Trophoblast cell (in vitro differentiated cells and primary cell): Measurements from ENCODE around the gene SFR1.

ENCODE experiments used
- DNase-seq, 2 donors: peaks; one replicate each; pipeline ENCODE4 v3.0.0-alpha.2; 2016
- H2AFZ ChIP-seq: 2 replicates; pipeline ENCODE4 v1.6.1; 2013; ENCODE audit warnings: low read length, moderate library complexity, mild to moderate bottlenecking; ENCODE audit not compliant: insufficient read depth, poor library complexity
- H2AK5ac ChIP-seq: 2 replicates; pipeline ENCODE4 v1.6.1; 2013; ENCODE audit warnings: mild to moderate bottlenecking, low read length
- H2BK120ac ChIP-seq: 2 replicates; pipeline ENCODE4 v1.6.1; 2013; ENCODE audit warnings: low read length, mild to moderate bottlenecking, moderate library complexity; ENCODE audit not compliant: insufficient read depth, poor library complexity
- H2BK12ac ChIP-seq: 2 replicates; pipeline ENCODE4 v1.6.1; 2013; ENCODE audit warnings: mild to moderate bottlenecking, low read length, moderate library complexity
- H2BK5ac ChIP-seq: 2 replicates; pipeline ENCODE4 v1.6.1; 2013; ENCODE audit warnings: low read length, low read depth, moderate library complexity, mild to moderate bottlenecking; ENCODE audit not compliant: poor library complexity
- H3K14ac ChIP-seq: 2 replicates; pipeline ENCODE4 v1.6.1; 2013; ENCODE audit warnings: mild to moderate bottlenecking, low read length
- H3K18ac ChIP-seq: 2 replicates; pipeline ENCODE4 v1.6.1; 2013; ENCODE audit warnings: mild to moderate bottlenecking, low read length
- H3K23ac ChIP-seq: 2 replicates; pipeline ENCODE4 v1.6.1; 2013; ENCODE audit warnings: low read length
- H3K27ac ChIP-seq: 2 replicates; pipeline ENCODE4 v1.5.1; 2013; ENCODE audit warnings: low read depth, mild to moderate bottlenecking, inconsistent platforms, low read length, moderate library complexity
- H3K27me3 ChIP-seq: 2 replicates; pipeline ENCODE4 v1.6.1; 2013; ENCODE audit warnings: inconsistent platforms, mild to moderate bottlenecking, low read length, moderate library complexity; ENCODE audit not compliant: insufficient read depth
- H3K36me3 ChIP-seq, 2 experiments: 1 replicate in 1 of 2; 2 replicates in 1 of 2; pipeline ENCODE4 v1.6.1; 2013; ENCODE audit warnings: low read length in 2 of 2, mild to moderate bottlenecking in 2 of 2, moderate library complexity in 1 of 2; ENCODE audit not compliant: insufficient read depth in 2 of 2, control insufficient read depth in 1 of 2
- H3K4ac ChIP-seq: 2 replicates; pipeline ENCODE4 v1.6.1; 2013; ENCODE audit warnings: low read depth, mild to moderate bottlenecking, low read length, moderate library complexity
- H3K4me1 ChIP-seq, 2 experiments: 1 replicate in 1 of 2; 2 replicates in 1 of 2; pipeline ENCODE4 v1.6.1; 2013; ENCODE audit warnings: low read length in 2 of 2, mild to moderate bottlenecking in 2 of 2, moderate library complexity in 1 of 2; ENCODE audit not compliant: insufficient read depth in 2 of 2, control insufficient read depth in 1 of 2
- H3K4me2 ChIP-seq: 2 replicates; pipeline ENCODE4 v1.6.1; 2013; ENCODE audit warnings: inconsistent platforms, mild to moderate bottlenecking, low read length, moderate library complexity
- H3K4me3 ChIP-seq: 2 replicates; pipeline ENCODE4 v1.5.1; 2013; ENCODE audit warnings: mild to moderate bottlenecking, low read depth, low read length, inconsistent platforms
- H3K79me1 ChIP-seq: one replicate; pipeline ENCODE4 v1.6.1; 2013; ENCODE audit warnings: low read length
- H3K79me2 ChIP-seq: 2 replicates; pipeline ENCODE4 v1.6.1; 2013; ENCODE audit warnings: low read length, mild to moderate bottlenecking; ENCODE audit not compliant: control insufficient read depth, insufficient read depth, poor library complexity
- H3K9ac ChIP-seq: 2 replicates; pipeline ENCODE4 v1.6.1; 2013; ENCODE audit warnings: mild to moderate bottlenecking, low read length
- H3K9me3 ChIP-seq: 2 replicates; pipeline ENCODE4 v1.6.1; 2013; ENCODE audit warnings: low read depth, mild to moderate bottlenecking, control low read depth, inconsistent platforms, low read length; ENCODE audit not compliant: insufficient read depth
- H4K12ac ChIP-seq: 2 replicates; pipeline ENCODE4 v1.6.1; 2013; ENCODE audit warnings: low read depth, mild to moderate bottlenecking, low read length, moderate library complexity
- H4K8ac ChIP-seq: 2 replicates; pipeline ENCODE4 v1.6.1; 2013; ENCODE audit warnings: low read depth, mild to moderate bottlenecking, low read length, moderate library complexity
- H4K91ac ChIP-seq: one replicate; pipeline ENCODE4 v1.6.1; 2013; ENCODE audit warnings: low read depth, mild to moderate bottlenecking, low read length, moderate library complexity
- WGBS: extraction: QIAGEN DNeasy Blood & Tissue Kit; methylation state at CpG from one replicate; pipeline ENCODE4 v1.1.7; 2013; ENCODE audit warnings: missing lambda C conversion rate; ENCODE audit not compliant: insufficient read length, insufficient coverage; ENCODE audit errors: extremely low coverage; 5-methylcytosine and 5-hydroxymethylcytosine counted together

Gene SFR1

GRCh38 chr10:104130041-104130440, 8.1 kb downstream of the SFR1 start:
- Histone ChIP-seq H3K79me1 (no peaks in the 10 kb centered on the region), H3K27ac (no peak overlapping the region), H3K79me2 (no peaks in the 10 kb centered on the region), H3K9ac (no peak overlapping the region), H3K9me3 (no peaks in the 10 kb centered on the region), H3K4ac (no peak overlapping the region), H3K14ac (no peak overlapping the region), H3K27me3 (no peaks in the 10 kb centered on the region), H2BK120ac (no peak overlapping the region), H3K18ac (no peak overlapping the region), H2BK5ac (no peak overlapping the region), H4K8ac (no peak overlapping the region), H3K4me1 (no peaks in the 10 kb centered on the region), H3K36me3 (no peaks in the 10 kb centered on the region), H2AFZ (no peak overlapping the region), H4K12ac (no peak overlapping the region), H4K91ac (no peak overlapping the region), H3K4me2 (no peak overlapping the region), H2BK12ac (no peak overlapping the region), H3K4me3 (no peak overlapping the region), H3K23ac (no peak overlapping the region), H2AK5ac (no peak overlapping the region)
- no peak for DNase-seq
- WGBS: no CpG with 5 or more reads among the region's 3 CpGs

GRCh38 chr10:104138131-104138530, 16.2 kb downstream of the SFR1 start:
- Histone ChIP-seq H3K4me3 (no peak overlapping the region), H2AK5ac (no peak overlapping the region), H3K4me1 (no peaks in the 10 kb centered on the region), H2BK5ac (no peak overlapping the region), H3K27ac (no peak overlapping the region), H3K18ac (no peak overlapping the region), H3K9me3 (no peaks in the 10 kb centered on the region), H4K91ac (no peak overlapping the region), H2BK12ac (no peak overlapping the region), H2BK120ac (no peak overlapping the region), H3K9ac (no peak overlapping the region), H2AFZ (no peak overlapping the region), H3K14ac (no peak overlapping the region), H3K79me1 (no peaks in the 10 kb centered on the region), H3K4me2 (no peak overlapping the region), H4K12ac (no peak overlapping the region), H3K27me3 (no peaks in the 10 kb centered on the region), H3K4ac (no peak overlapping the region), H3K36me3 (no peaks in the 10 kb centered on the region), H4K8ac (no peak overlapping the region), H3K23ac (no peak overlapping the region), H3K79me2 (no peaks in the 10 kb centered on the region)
- DNase-seq: no peak
- WGBS: no CpG with 5 or more reads among the region's 6 CpGs

- Histone ChIP-seq H4K91ac (no peak overlapping the region), H2BK12ac (no peak overlapping the region), H3K4me1 (no peaks in the 10 kb centered on the region), H3K9me3 (no peaks in the 10 kb centered on the region), H3K79me1 (no peaks in the 10 kb centered on the region), H3K4me2 (no peak overlapping the region), H3K4ac (no peak overlapping the region), H2BK120ac (no peak overlapping the region), H2AK5ac (no peak overlapping the region), H3K27me3 (no peaks in the 10 kb centered on the region), H3K27ac (no peak overlapping the region), H3K14ac (no peak overlapping the region), H3K79me2 (no peaks in the 10 kb centered on the region), H3K36me3 (no peaks in the 10 kb centered on the region), H3K4me3 (no peak overlapping the region), H2AFZ (no peak overlapping the region), H4K12ac (no peak overlapping the region), H2BK5ac (no peak overlapping the region), H3K18ac (no peak overlapping the region), H4K8ac (no peak overlapping the region), H3K23ac (no peak overlapping the region), H3K9ac (no peak overlapping the region)
- WGBS: no CpG with 5 or more reads among the region's 5 CpGs
- no peak for DNase-seq
Observed at GRCh38 chr10:104139221-104139620, 17.2 kb downstream of the SFR1 start.

GRCh38 chr10:104142081-104142480, 20.1 kb downstream of the SFR1 start:
- H3K36me3 ChIP-seq: no peaks in the 10 kb centered on the region
- no peak for DNase-seq
- H4K8ac ChIP-seq: no peak overlapping the region
- no peaks in the 10 kb centered on the region for H3K79me1 ChIP-seq
- H3K9me3 ChIP-seq: no peaks in the 10 kb centered on the region
- no peak overlapping the region for H3K18ac ChIP-seq
- no peaks in the 10 kb centered on the region for H3K79me2 ChIP-seq
- H3K23ac ChIP-seq: no peak overlapping the region
- H3K4ac ChIP-seq: no peak overlapping the region
- H3K9ac ChIP-seq: no peak overlapping the region
- no peak overlapping the region for H2BK120ac ChIP-seq
- H3K4me2 ChIP-seq: no peak overlapping the region
- H3K27ac ChIP-seq: no peak overlapping the region
- no peak overlapping the region for H2AK5ac ChIP-seq
- no peak overlapping the region for H4K12ac ChIP-seq
- H2BK5ac ChIP-seq: no peak overlapping the region
- no peak overlapping the region for H3K4me3 ChIP-seq
- no CpG with 5 or more reads among the region's 1 CpG for WGBS
- H2AFZ ChIP-seq: no peak overlapping the region
- no peak overlapping the region for H2BK12ac ChIP-seq
- H3K4me1 ChIP-seq: no peaks in the 10 kb centered on the region
- no peak overlapping the region for H4K91ac ChIP-seq
- H3K27me3 ChIP-seq: no peaks in the 10 kb centered on the region
- H3K14ac ChIP-seq: no peak overlapping the region
